Measurements from ENCODE around the gene FBXW10.
"Not testable (repeated sequence)": the region's sequence is repeated elsewhere in the genome, so short reads cannot be mapped to it uniquely, and the experiment has no call there.

FBXW10 gene

GRCh38 chr17:18821430-18821829 is 77.6 kb downstream of the FBXW10 start:
- DNase-seq, result not testable (repeated sequence)

GRCh38 chr17:18827613-18828012 is 83.8 kb downstream of the FBXW10 start:
- not testable (repeated sequence) for DNase-seq

All from nucleus accumbens (tissue), 56 donors.